ENCODE measurements around the gene ARHGAP15. TPM values are rescaled to one million over a fixed set of nuclear protein-coding genes. Genes with fewer than 3 reads are reported as not detected.

The ARHGAP15 gene
- total and polyA plus RNA-seq, 12 donors, result 4.7 to 33.8 (median 10.4) TPM

DNA sequence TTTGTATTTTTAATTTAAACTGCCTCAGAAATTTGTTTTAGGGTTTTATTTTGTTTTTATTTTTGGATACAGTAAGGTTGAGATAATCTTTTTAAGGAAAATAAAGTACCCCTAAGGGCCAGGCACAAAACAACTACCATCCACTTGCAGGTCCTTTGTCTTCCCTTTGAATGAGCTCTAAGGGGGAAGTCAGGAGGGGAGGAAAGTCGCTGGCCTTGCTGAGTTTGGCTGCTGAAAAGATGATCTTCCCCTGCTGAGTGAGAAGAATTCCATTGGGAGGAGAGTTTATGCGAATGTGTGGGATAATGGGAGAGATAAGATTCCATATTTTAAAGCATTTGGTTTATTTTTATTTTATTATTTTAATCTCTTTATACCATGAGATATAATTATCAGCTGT lies 100.7 kb downstream of the ARHGAP15 start:
- Histone ChIP-seq H3K27ac (no peak overlapping the region), H3K4me1 (replicated peaks in 1 of 2) (no peaks in the 10 kb centered on the region), H3K4me3 (no peak overlapping the region), H3K36me3 (replicated peaks in 1 of 2) (no peaks in the 10 kb centered on the region), H3K27me3 (no peaks in the 10 kb centered on the region), H3K9me3 (replicated peaks in 1 of 3) (no peaks in the 10 kb centered on the region)
- TF ChIP-seq POLR2A (IDR thresholded peaks at IDR 0.05), result no peak
- TF ChIP-seq, protein P1, sequence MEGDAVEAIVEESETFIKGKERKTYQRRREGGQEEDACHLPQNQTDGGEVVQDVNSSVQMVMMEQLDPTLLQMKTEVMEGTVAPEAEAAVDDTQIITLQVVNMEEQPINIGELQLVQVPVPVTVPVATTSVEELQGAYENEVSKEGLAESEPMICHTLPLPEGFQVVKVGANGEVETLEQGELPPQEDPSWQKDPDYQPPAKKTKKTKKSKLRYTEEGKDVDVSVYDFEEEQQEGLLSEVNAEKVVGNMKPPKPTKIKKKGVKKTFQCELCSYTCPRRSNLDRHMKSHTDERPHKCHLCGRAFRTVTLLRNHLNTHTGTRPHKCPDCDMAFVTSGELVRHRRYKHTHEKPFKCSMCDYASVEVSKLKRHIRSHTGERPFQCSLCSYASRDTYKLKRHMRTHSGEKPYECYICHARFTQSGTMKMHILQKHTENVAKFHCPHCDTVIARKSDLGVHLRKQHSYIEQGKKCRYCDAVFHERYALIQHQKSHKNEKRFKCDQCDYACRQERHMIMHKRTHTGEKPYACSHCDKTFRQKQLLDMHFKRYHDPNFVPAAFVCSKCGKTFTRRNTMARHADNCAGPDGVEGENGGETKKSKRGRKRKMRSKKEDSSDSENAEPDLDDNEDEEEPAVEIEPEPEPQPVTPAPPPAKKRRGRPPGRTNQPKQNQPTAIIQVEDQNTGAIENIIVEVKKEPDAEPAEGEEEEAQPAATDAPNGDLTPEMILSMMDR (IDR thresholded peaks at IDR 0.05), result no peak
- intact Hi-C loops (cut with DNase I), result no loop called here
- WGBS, 4 donors, result 71 to 77% (median 74%) methylated on average over 2 of the region's 2 CpGs
- no peak for DNase-seq

DNA sequence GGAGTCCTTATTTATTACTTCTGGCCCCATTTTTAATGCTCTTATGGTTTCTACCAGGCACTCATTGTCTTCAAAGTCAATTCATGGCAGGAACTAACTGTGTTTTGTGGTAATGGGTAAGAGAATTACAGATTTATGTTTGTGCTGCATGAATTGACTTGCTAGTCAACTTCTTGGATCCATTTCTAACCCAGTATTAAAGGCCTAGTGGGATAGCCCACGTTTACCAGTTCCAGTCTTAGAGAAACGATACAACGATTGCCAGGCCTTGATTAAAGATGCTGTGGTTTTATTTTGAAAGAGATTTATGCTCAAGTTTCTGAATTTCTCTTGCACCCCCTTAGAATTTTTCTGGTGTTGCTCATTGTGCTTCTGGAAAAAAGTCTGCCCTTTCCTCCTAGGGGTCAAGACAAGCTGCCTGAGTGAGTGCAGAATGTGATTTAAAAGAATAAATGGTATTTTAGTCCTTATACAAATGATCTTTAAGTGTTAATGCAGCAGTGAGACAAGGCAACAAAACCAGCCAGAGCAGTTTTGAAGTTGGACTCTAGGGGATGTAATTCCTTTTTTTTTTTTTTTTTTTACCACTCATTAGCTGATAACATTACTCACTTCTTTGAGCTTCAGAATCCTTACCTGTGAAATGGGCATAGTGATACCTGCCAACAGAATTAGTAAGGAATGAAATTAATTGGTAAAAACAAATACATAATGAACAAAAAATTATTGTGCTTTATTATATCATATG lies 101.5 kb downstream of the ARHGAP15 start:
- no peaks in the 10 kb centered on the region for H3K4me1 ChIP-seq (replicated peaks in 1 of 2)
- H3K27ac ChIP-seq, result no peak overlapping the region
- H3K27me3 ChIP-seq, result no peaks in the 10 kb centered on the region
- intact Hi-C loops (cut with DNase I), result no loop called here
- no peaks in the 10 kb centered on the region for H3K9me3 ChIP-seq (replicated peaks in 1 of 3)
- DNase-seq, result no peak
- H3K4me3 ChIP-seq, result no peak overlapping the region
- H3K36me3 ChIP-seq (replicated peaks in 1 of 2), result no peaks in the 10 kb centered on the region
- WGBS, 4 donors, result 64 to 78% (median 75%) methylated on average over 3 of the region's 3 CpGs
- TF ChIP-seq, protein P1 (IDR thresholded peaks at IDR 0.05), result no peak
- TF ChIP-seq POLR2A (IDR thresholded peaks at IDR 0.05), result no peak

DNA sequence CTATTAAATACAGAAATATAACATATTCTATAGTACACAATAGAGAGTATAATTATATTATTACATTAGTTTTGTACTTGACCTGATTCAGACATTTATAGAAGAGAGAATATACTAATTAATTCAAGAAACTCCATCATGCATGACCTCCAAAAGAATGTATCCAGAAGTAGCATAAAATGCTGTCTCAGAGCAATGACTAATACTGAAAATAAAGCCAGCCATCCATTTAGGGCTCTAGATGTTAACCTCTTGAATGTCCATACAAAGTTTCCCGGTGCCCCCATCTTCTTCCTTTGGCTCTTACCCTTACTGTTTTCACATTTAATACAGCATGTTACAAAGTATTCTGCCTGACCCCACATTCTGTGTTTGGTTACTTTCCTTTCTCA lies 102.0 kb downstream of the ARHGAP15 start:
- Histone ChIP-seq H3K9me3 (replicated peaks in 1 of 3) (no peaks in the 10 kb centered on the region), H3K4me3 (no peak overlapping the region), H3K4me1 (replicated peaks in 1 of 2) (no peaks in the 10 kb centered on the region), H3K27me3 (no peaks in the 10 kb centered on the region), H3K27ac (no peak overlapping the region), H3K36me3 (replicated peaks in 1 of 2) (no peaks in the 10 kb centered on the region)
- TF ChIP-seq, protein P1 (IDR thresholded peaks at IDR 0.05), result no peak
- TF ChIP-seq POLR2A (IDR thresholded peaks at IDR 0.05), result no peak
- intact Hi-C loops (cut with DNase I), result no loop called here
- 45 to 89% (median 66%) methylated on average over 1 of the region's 1 CpG for WGBS, 4 donors
- DNase-seq, result no peak

DNA sequence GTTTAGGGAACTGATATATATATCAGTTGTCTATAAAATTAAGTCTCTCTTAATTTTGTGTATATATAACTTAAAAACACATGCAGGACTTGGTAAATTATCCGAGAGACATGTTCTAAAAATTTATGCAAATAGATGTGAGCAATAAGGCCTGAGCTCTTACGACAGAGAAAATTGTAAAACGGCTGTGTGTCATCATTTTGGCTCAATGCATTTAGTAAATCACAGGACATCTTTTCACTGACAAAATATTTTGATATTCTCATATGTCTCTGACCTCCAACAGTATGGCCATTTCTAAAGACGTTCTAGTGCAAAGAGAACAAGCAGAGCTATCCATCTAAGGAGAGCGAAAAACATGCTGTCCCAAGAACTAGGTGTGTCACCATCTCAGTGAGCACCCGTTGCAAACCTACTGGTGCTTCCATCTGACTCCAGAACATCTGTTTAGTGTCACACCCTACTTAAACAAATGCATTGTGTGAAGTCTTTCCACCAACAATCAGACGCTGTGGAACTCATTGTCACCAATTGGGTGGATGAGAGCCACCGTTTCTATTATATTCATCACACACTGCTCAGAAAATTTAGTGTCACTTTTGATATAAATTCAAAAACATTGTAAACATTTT lies 108.0 kb downstream of the ARHGAP15 start:
- Histone ChIP-seq H3K27me3 (no peaks in the 10 kb centered on the region), H3K4me3 (no peak overlapping the region), H3K27ac (no peak overlapping the region), H3K36me3 (replicated peaks in 1 of 2) (no peaks in the 10 kb centered on the region), H3K9me3 (replicated peaks in 1 of 3) (no peaks in the 10 kb centered on the region), H3K4me1 (replicated peaks in 1 of 2) (no peaks in the 10 kb centered on the region)
- no peak for DNase-seq
- intact Hi-C loops (cut with DNase I), result no loop called here
- WGBS, 4 donors, result 69 to 82% (median 77%) methylated on average over 8 of the region's 8 CpGs
- no peak for TF ChIP-seq POLR2A (IDR thresholded peaks at IDR 0.05)
- TF ChIP-seq, protein P1 (IDR thresholded peaks at IDR 0.05), result no peak

All from adrenal gland (tissue), 12 donors.